AG08396 (cell line): ENCODE results near the gene PKHD1.
A peak's percentile ranks its signal among the peaks of the same experiment; 100 is the strongest.

Source experiments
- DNase-seq: peaks from one replicate; pipeline ENCODE4 v3.0.0; 2012; ENCODE audit warnings: low spot score, mixed read lengths

PKHD1 gene

GRCh38 chr6:52103623-52104022 lies 16.2 kb upstream of the PKHD1 start:
- DNase-seq, result no peak

DNA sequence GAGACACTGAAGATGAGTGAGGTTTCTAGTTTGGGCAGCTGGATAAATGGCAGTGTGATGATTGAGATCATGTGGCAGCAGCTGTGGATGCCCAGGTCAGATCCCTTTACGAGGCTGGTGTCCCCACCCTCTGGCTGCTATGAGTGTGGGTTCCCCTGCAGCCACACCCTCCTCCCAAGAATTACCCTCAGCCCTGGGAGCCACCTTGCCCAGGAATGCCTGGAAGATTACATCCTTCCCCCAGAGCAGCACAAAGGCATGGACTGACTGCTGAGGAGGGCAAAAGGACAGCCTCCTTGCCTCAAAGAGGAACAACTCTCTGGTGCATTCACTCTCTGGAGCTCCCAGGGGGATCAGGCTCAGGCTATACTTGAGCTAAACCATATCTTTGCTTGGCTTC lies 15.0 kb upstream of the PKHD1 start:
- DNase-seq, result no peak

GRCh38 chr6:52098721-52099120 lies 11.3 kb upstream of the PKHD1 start:
- DNase-seq, result no peak

DNA sequence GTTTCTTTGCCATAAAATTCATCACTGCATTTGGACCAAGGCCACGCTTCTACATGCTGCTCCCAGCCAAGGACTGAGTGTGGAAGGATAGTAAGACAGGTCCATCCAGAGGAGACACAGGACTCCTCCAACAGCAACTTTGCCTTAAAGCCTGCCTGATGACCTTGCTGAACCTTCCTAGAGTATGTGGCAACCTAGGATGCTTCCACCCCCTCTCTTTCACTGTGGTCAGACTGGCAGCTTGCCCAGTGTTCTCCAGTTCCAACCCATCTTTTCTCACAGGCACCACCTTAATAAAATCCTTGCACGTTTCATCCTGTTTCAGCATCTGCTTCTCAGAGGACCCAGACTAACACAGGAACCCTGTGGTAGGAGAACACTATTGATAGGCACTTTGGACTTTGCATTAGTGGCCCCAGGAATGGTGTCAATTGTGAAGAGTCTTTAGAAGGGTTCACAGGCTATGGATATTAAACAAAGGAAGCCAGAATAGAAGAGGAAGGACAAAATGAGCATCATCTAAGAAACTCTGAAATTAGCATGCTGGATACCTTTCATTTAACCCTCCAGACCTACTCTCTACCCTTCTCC lies 2.4 kb upstream of the PKHD1 start:
- DNase-seq, result no peak

GRCh38 chr6:52086741-52087140 lies 672 bp downstream of the PKHD1 start:
- DNase-seq, result no peak

DNA sequence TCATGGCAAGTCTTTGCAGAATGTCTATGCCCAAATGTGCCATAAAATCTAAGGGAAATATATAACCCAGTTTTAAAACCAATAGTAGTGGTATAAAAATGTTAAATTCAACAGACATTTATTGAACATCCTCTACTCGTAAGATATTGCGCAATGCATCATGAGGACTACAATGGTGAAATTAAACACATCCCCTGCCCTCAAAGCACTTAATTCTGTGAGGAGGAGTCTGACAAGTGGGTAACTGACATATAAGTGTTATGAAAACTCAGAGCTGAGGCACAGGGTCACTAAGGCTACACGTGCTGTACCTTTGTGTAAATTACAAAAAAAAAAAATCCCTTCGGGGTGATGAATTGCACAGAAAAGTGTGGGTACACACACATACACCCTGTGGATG lies 6.2 kb downstream of the PKHD1 start:
- no peak for DNase-seq

DNA sequence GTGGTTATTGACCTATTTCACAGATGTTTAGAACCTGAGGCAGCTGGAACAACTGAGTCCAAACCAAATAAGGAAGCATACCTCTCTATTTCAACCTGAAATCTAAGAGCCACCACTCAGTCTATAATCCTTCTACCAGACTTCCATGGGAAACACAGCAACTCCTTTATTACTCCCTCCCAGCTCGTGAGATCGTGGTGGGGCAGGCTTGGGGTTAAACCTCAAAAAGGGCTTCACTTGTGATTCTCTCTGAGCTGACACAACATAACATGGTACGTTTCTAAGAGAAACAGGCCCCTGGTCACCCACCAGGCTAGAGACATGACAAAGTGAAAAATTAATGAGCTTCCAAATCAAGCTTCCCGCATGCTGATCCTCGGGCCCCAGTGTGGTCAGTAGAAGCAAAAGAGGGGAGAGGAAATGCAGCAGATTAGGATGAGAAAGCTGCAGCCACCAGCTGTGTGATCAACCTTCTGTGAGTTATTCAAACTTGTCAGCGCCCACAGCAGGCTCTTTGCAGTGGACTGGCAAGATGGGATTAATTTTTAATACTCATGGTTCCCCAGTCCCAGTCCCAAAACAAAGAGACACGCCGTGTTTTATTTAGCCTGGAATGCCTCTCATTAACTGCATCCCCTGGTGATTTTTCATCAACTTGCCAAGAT lies 9.3 kb downstream of the PKHD1 start:
- DNase-seq, result no peak

GRCh38 chr6:52077180-52077884 lies 10.1 kb downstream of the PKHD1 start:
- DNase-seq, result no peak

- no peak for DNase-seq
These were observed 10.6 kb downstream of the PKHD1 start for GRCh38 chr6:52076791-52077179.

DNA sequence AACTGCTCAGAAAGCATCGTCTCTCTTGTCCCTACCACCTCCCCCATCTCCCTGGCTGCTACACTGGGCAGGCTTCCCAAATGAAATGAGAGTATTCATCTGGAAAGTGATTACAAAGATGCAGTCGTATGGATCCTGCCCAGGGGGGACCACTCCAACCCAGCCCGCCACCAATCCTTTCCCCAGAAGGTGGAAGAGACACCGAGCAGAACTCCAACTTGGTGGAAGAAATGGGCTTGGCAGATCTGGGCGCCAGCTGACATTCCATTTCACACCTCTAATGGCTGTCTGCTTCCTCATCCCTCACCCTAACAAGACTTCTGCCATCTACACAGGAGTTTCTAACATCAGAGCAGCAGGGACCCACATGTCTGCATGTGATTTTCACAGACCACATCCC lies 12.7 kb downstream of the PKHD1 start:
- DNase-seq, result no peak

DNA sequence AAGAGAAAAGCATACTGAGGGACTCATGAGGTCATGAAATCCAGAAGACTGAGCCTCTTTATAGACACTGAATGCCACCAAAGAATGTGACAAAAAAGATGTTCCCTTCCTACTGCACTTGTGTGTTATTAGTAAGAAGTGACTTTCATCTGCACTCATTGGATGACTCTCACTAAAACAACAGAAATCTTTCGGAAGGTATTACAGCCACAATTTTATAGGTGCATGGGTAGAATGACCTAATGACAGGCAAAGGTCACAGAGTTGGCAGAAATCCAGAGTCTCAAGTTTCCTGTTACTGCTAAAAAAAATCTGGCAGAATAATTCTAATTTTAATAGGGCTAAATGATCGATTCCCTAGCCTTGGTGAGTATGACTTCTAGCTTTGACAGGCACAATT lies 13.3 kb downstream of the PKHD1 start:
- no peak for DNase-seq

- no peak for DNase-seq
These were observed 21.8 kb downstream of the PKHD1 start for GRCh38 chr6:52065621-52066020.

DNA sequence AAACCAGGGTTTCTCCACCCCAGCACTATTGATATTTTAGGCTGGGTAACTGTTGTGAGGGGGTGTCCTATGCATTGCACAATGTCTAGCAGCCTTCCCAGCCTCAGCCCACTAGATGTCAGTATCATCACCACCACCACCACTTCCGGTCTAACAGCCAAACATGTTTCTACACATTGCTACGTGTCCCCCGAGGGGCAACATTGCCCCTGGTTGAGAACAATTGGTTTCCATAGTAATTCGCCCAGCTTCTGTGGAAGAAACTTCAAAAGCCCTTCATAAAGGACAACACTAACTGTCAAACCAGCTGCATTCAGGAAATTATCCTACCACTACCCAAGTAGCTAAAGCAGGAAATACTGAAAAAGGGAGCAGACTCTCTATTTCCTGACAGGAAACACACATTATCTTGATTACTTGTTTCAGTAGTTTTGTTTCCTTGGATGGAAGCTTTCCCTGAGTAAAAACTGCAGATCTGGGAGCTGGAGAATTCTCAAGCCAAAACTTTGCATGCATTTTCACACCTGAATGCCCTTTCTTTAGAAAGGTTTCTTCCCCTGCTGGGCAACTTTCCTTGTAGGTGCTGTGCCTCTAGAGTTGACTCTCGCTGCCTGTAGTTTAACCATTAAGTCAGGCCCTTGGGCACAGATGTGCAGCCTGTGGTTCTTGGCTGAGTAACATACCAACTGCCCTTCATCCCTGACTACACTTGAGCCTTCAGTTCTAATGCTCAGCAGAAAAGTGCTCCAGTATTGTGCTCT lies 23.6 kb downstream of the PKHD1 start:
- peak; percentile 49 for DNase-seq

- DNase-seq, result no peak
These were observed 25.9 kb downstream of the PKHD1 start for GRCh38 chr6:52061481-52061880.

GRCh38 chr6:52059821-52060220 lies 27.6 kb downstream of the PKHD1 start:
- no peak for DNase-seq

- DNase-seq, result no peak
These were observed 32.0 kb downstream of the PKHD1 start for GRCh38 chr6:52055451-52055850.

- DNase-seq, result no peak
These were observed 34.2 kb downstream of the PKHD1 start for GRCh38 chr6:52053038-52053695.

DNA sequence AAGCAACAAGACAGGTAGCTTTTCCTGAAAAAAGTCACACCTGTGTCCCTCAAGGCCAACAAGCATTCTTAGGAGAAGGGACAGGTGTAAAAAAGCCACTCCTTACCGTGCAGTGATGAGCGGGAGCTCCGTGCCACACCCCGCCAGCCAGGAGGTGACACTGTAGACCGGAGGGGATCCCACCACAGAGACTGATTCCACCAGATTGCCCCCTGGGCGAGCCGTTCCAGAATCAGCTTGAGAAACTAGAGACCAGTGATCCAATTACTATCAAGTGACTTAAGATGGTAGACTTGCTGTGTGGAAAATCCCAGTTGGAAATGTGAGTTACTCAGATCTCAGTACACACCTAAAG lies 37.4 kb downstream of the PKHD1 start:
- no peak for DNase-seq

- DNase-seq, result peak; percentile 28
These were observed 38.0 kb downstream of the PKHD1 start for GRCh38 chr6:52049252-52050050.

GRCh38 chr6:52046456-52046855 lies 41.0 kb downstream of the PKHD1 start:
- DNase-seq, result no peak

GRCh38 chr6:52045481-52045880 lies 41.9 kb downstream of the PKHD1 start:
- no peak for DNase-seq

- DNase-seq, result no peak
These were observed 42.4 kb downstream of the PKHD1 start for GRCh38 chr6:52045033-52045432.
